Amniotic stem cell (primary cell): ENCODE data around the gene BHLHE40.

Experiments used
- DNase-seq: peaks from one replicate; lab custom pipeline; 2025; lab: John Stamatoyannopoulos, UW

Gene BHLHE40

GRCh38 chr3:4979428-4980228 lies at the start of gene BHLHE40:
BHLHE40 (plus strand) TSS chr3:4979437; CDS start chr3:4979719, 282 bp downstream.
- no peak for DNase-seq

GRCh38 chr3:4930501-4930900 lies 48.7 kb upstream of the BHLHE40 start:
- DNase-seq = no peak

GRCh38 chr3:4934050-4934449 lies 45.2 kb upstream of the BHLHE40 start:
- DNase-seq = no peak

GRCh38 chr3:4935347-4935746 lies 43.9 kb upstream of the BHLHE40 start:
- DNase-seq = no peak

- DNase-seq = no peak
Measured at GRCh38 chr3:4936982-4937614, 42.1 kb upstream of the BHLHE40 start.

GRCh38 chr3:4938281-4938982 lies 40.8 kb upstream of the BHLHE40 start:
- no peak for DNase-seq

- no peak for DNase-seq
Measured at GRCh38 chr3:4939276-4939675, 40.0 kb upstream of the BHLHE40 start.

GRCh38 chr3:4940985-4941384 lies 38.3 kb upstream of the BHLHE40 start:
- DNase-seq = no peak

- no peak for DNase-seq
Measured at GRCh38 chr3:4943549-4943948, 35.7 kb upstream of the BHLHE40 start.

GRCh38 chr3:4945324-4945723 lies 33.9 kb upstream of the BHLHE40 start:
- DNase-seq = no peak

- no peak for DNase-seq
Measured at GRCh38 chr3:4947028-4947427, 32.2 kb upstream of the BHLHE40 start.

GRCh38 chr3:4948395-4948794 lies 30.8 kb upstream of the BHLHE40 start:
- DNase-seq = no peak

- no peak for DNase-seq
Measured at GRCh38 chr3:4949004-4949403, 30.2 kb upstream of the BHLHE40 start.

- no peak for DNase-seq
Measured at GRCh38 chr3:4949659-4950058, 29.6 kb upstream of the BHLHE40 start.

- no peak for DNase-seq
Measured at GRCh38 chr3:4950351-4950784, 28.9 kb upstream of the BHLHE40 start.

GRCh38 chr3:4950948-4951347 lies 28.3 kb upstream of the BHLHE40 start:
- DNase-seq = no peak

GRCh38 chr3:4953119-4953518 lies 26.1 kb upstream of the BHLHE40 start:
- DNase-seq = no peak

- DNase-seq = no peak
Measured at GRCh38 chr3:4954256-4955000, 24.8 kb upstream of the BHLHE40 start.

GRCh38 chr3:4956099-4956498 lies 23.1 kb upstream of the BHLHE40 start:
- DNase-seq = no peak

- DNase-seq = no peak
Measured at GRCh38 chr3:4956738-4957137, 22.5 kb upstream of the BHLHE40 start.

- no peak for DNase-seq
Measured at GRCh38 chr3:4957978-4958377, 21.3 kb upstream of the BHLHE40 start.

GRCh38 chr3:4959180-4959579 lies 20.1 kb upstream of the BHLHE40 start:
- DNase-seq = no peak
